Karpas-422 (cell line): ENCODE data around the gene ZNF516. TPM values are rescaled to one million over a fixed set of nuclear protein-coding genes. Genes with fewer than 3 reads are reported as not detected.

Experiments
- DNase-seq: peaks from one replicate; pipeline ENCODE4 v3.0.0-alpha.2; 2015
- H2AFZ ChIP-seq: fragments of 200-600 bp; sonication (generic); 2 replicates; pipeline ENCODE4 v1.6.1; 2014; ENCODE audit warnings: antibody characterized with exemption, low read length, mixed read lengths
- H3K27ac ChIP-seq: fragments of 200-600 bp; sonication (generic); 2 replicates; pipeline ENCODE4 v1.5.1; 2014; ENCODE audit warnings: mild to moderate bottlenecking, low read length, moderate library complexity
- H3K27me3 ChIP-seq: fragments of 200-600 bp; sonication (generic); 2 replicates; pipeline ENCODE4 v1.6.1; 2014; ENCODE audit warnings: low read length, mixed read lengths
- H3K36me3 ChIP-seq: fragments of 200-600 bp; sonication (generic); 2 replicates; pipeline ENCODE4 v1.6.1; 2014; ENCODE audit warnings: low read length, mixed read lengths; ENCODE audit not compliant: insufficient read depth
- H3K4me1 ChIP-seq: fragments of 200-600 bp; sonication (generic); 2 replicates; pipeline ENCODE4 v1.6.1; 2014; ENCODE audit warnings: mild to moderate bottlenecking, low read length, mixed read lengths
- H3K4me2 ChIP-seq: fragments of 200-600 bp; sonication (generic); 2 replicates; pipeline ENCODE4 v1.6.1; 2014; ENCODE audit warnings: low read length, low read depth, mild to moderate bottlenecking; ENCODE audit not compliant: poor library complexity, severe bottlenecking
- H3K4me3 ChIP-seq: fragments of 200-600 bp; sonication (generic); 2 replicates; pipeline ENCODE4 v1.5.1; 2014; ENCODE audit warnings: mild to moderate bottlenecking, antibody characterized with exemption, low read length, mixed read lengths
- H3K79me2 ChIP-seq: fragments of 200-600 bp; sonication (generic); 2 replicates; pipeline ENCODE4 v1.6.1; 2014; ENCODE audit warnings: mild to moderate bottlenecking, low read length, mixed read lengths
- H3K9ac ChIP-seq: fragments of 200-600 bp; sonication (generic); 2 replicates; pipeline ENCODE4 v1.6.0; 2014; ENCODE audit warnings: low read length
- H3K9me2 ChIP-seq: fragments of 200-600 bp; sonication (generic), shearing (Covaris generic); replicated peaks from 2 replicates; pipeline ENCODE4 v1.6.0; 2014; ENCODE audit warnings: mild to moderate bottlenecking, low read length, moderate library complexity; ENCODE audit not compliant: insufficient read depth
- H3K9me3 ChIP-seq: fragments of 300-700, 200-600 bp; sonication (generic); 2 replicates; pipeline ENCODE4 v1.6.1; 2014; ENCODE audit warnings: low read length, mixed read lengths
- H4K20me1 ChIP-seq: fragments of 200-600 bp; sonication (generic); 2 replicates; pipeline ENCODE4 v1.6.1; 2014; ENCODE audit warnings: mild to moderate bottlenecking, antibody characterized with exemption, low read length, low read depth; ENCODE audit not compliant: insufficient read depth
- total RNA-seq: library from RNA; depleted of rRNA; stranded (reverse); fragments of >200 nt; shearing (Covaris generic); gene quantifications from 2 replicates; pipeline ENCODE4 v1.2.3, GENCODE V29; 2014; ENCODE audit warnings: low replicate concordance

Gene ZNF516
- total RNA-seq, 1 experiment from 2014 or later = 41.0 TPM

DNA sequence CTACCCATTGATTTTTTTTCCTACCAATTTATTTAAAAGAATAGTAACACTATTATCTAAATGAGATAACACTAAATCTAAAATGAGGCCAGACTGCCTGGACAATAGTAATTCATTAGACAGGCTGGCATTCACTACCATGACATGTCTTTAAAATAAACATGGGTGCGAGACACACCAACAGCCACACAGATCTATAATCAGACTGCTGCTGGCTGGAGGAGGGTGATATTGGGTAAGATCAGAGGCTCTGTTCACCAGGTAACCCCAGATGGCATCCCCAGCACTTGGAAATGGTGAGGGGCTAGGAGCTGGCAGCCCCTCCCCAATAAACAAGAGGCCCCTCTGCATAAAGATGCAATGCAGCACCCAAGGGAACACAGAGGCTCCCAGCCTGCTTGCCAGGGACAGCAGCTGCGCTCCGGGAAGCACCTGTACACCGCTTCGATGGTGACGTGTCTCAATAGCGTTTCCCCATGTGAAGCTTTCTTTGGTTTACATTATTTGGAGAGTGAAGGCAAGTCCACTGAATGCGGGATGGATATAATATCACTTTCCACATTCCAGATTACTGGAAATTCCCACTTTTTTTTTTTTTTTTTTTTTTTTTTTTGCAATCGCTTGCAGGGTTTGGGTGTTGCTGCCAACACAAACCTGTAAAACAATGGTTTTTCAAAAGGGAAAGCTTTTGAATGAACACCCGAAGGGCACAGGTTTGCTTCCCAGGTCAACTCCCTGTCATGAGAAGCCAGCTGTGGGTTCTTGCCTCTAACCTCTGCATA, 159.0 kb downstream of the ZNF516 start:
- H3K4me3 ChIP-seq = no peak overlapping the region
- DNase-seq = no peak
- H3K27me3 ChIP-seq = no peaks in the 10 kb centered on the region
- H3K4me2 ChIP-seq = no peak overlapping the region
- no peaks in the 10 kb centered on the region for H3K4me1 ChIP-seq
- H3K79me2 ChIP-seq = no peaks in the 10 kb centered on the region
- H3K27ac ChIP-seq = no peak overlapping the region
- no peaks in the 10 kb centered on the region for H3K9me2 ChIP-seq
- no peaks in the 10 kb centered on the region for H3K9me3 ChIP-seq
- H2AFZ ChIP-seq = no peak overlapping the region
- H3K36me3 ChIP-seq = no peaks in the 10 kb centered on the region
- no peaks in the 10 kb centered on the region for H4K20me1 ChIP-seq
- H3K9ac ChIP-seq = no peak overlapping the region

DNA sequence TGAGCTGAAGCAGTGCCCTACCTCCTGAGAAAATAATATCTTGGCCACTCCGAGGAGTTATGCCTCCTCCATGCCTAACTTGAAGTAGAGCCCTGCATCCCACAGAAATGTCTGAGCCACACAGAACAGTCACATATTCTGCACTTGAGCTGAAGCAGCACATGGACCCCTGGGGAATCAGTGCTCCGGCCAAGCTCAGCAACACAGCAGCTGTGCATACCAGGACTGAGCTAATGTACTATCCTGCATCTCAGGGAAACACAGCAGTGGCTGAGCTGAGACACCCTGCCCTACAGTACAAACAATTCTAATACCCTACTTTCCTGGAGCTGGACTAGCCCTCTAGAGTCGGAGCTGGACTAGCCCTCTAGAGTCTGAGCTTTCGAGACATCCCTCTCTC, 166.9 kb downstream of the ZNF516 start:
- DNase-seq = no peak
- Histone ChIP-seq H3K27ac (no peak overlapping the region), H2AFZ (no peak overlapping the region), H3K4me3 (no peak overlapping the region), H3K27me3 (peaks cover 2% of the 10 kb centered on the region; the same call in 1 of the 2 replicates), H3K9me2 (no peaks in the 10 kb centered on the region), H3K79me2 (no peaks in the 10 kb centered on the region), H3K36me3 (no peaks in the 10 kb centered on the region), H3K9ac (no peak overlapping the region), H4K20me1 (peaks cover 11% of the 10 kb centered on the region; the same call in 1 of the 2 replicates), H3K4me1 (no peaks in the 10 kb centered on the region), H3K4me2 (no peak overlapping the region), H3K9me3 (no peaks in the 10 kb centered on the region)

GRCh38 chr18:76323891-76324290, 171.2 kb downstream of the ZNF516 start:
- no peaks in the 10 kb centered on the region for H3K79me2 ChIP-seq
- H3K4me2 ChIP-seq = no peak overlapping the region
- H3K9me3 ChIP-seq = no peaks in the 10 kb centered on the region
- no peak for DNase-seq
- H3K9me2 ChIP-seq = no peaks in the 10 kb centered on the region
- no peaks in the 10 kb centered on the region for H3K36me3 ChIP-seq
- no peak overlapping the region for H3K27ac ChIP-seq
- no peak overlapping the region for H2AFZ ChIP-seq
- no peaks in the 10 kb centered on the region for H3K4me1 ChIP-seq
- no peak overlapping the region for H3K9ac ChIP-seq
- H3K27me3 ChIP-seq = peaks cover 6% of the 10 kb centered on the region; the same call in 1 of the 2 replicates
- peaks cover 14% of the 10 kb centered on the region; the same call in 1 of the 2 replicates for H4K20me1 ChIP-seq
- H3K4me3 ChIP-seq = no peak overlapping the region

- DNase-seq = no peak
- H3K27me3 ChIP-seq = peaks cover 6% of the 10 kb centered on the region; the same call in 1 of the 2 replicates
- no peak overlapping the region for H3K27ac ChIP-seq
Measured at GRCh38 chr18:76322686-76323085, 172.4 kb downstream of the ZNF516 start.

DNA sequence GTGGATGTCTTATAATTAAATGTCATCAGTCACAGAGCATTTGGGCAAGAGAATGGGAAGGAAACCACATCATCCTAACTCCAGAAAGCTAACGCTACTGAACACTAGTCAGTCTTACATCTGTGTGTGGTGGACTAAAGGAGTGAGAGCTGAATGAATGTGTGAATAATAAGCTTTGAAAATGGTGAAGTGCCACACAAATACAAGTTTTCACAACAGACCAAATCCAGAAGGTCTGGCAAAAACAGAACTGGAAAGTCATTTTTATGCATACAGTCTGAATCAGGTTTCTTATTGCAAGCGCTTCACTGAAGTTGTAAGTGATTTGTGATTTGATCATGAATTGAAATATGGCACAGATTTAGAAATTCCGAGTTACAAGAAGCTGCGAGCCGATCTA, 175.7 kb downstream of the ZNF516 start:
- Histone ChIP-seq H3K27ac (no peak overlapping the region), H3K9me3 (no peaks in the 10 kb centered on the region)
- no peak for DNase-seq

More at GRCh38 chr18:76322686-76323085, 172.4 kb downstream of the ZNF516 start:
- Histone ChIP-seq H3K4me1 (no peaks in the 10 kb centered on the region), H3K4me2 (no peak overlapping the region), H2AFZ (no peak overlapping the region), H3K9me2 (no peaks in the 10 kb centered on the region), H3K9ac (no peak overlapping the region), H3K36me3 (no peaks in the 10 kb centered on the region), H4K20me1 (peaks cover 10% of the 10 kb centered on the region; the same call in 1 of the 2 replicates), H3K79me2 (no peaks in the 10 kb centered on the region), H3K9me3 (no peaks in the 10 kb centered on the region), H3K4me3 (no peak overlapping the region)

GRCh38 chr18:76318607-76319006, 176.4 kb downstream of the ZNF516 start:
- Histone ChIP-seq H4K20me1 (peaks cover 6% of the 10 kb centered on the region; the same call in 1 of the 2 replicates), H3K9me2 (no peaks in the 10 kb centered on the region), H3K27me3 (0 out of 2 replicates have a peak, but pooled peaks cover 3% of the 10 kb centered on the region), H3K4me1 (no peaks in the 10 kb centered on the region), H3K36me3 (no peaks in the 10 kb centered on the region), H3K27ac (no peak overlapping the region), H3K9ac (no peak overlapping the region), H3K4me2 (no peak overlapping the region), H3K9me3 (no peaks in the 10 kb centered on the region), H2AFZ (no peak overlapping the region), H3K4me3 (no peak overlapping the region), H3K79me2 (no peaks in the 10 kb centered on the region)
- DNase-seq = no peak

More for the DNA sequence above, 175.7 kb downstream of the ZNF516 start:
- peaks cover 6% of the 10 kb centered on the region; the same call in 1 of the 2 replicates for H4K20me1 ChIP-seq
- H2AFZ ChIP-seq = no peak overlapping the region
- H3K9ac ChIP-seq = no peak overlapping the region
- no peaks in the 10 kb centered on the region for H3K9me2 ChIP-seq
- H3K4me2 ChIP-seq = no peak overlapping the region
- H3K79me2 ChIP-seq = no peaks in the 10 kb centered on the region
- 0 out of 2 replicates have a peak, but pooled peaks cover 3% of the 10 kb centered on the region for H3K27me3 ChIP-seq
- H3K4me1 ChIP-seq = no peaks in the 10 kb centered on the region
- H3K4me3 ChIP-seq = no peak overlapping the region
- H3K36me3 ChIP-seq = no peaks in the 10 kb centered on the region

DNA sequence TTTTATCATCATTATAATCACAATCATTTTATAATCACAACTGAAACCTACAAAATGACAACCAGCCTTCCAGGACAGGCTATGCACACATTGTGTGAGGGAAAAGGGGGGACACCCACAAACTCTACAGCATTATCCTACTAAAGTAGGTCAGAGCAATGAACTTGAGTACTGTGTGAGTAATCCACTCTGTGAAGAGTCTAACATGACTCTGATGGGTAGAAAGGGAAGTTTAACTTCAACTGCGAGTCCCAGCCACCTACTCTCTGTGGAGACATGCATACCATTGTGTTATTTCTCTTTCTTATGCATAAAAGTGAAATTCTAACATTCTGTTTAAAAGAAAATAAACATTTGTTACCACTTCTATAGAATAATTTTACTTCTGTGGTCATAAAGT, 177.9 kb downstream of the ZNF516 start:
- Histone ChIP-seq H3K27me3 (no peaks in the 10 kb centered on the region), H3K79me2 (no peaks in the 10 kb centered on the region), H3K9me3 (no peaks in the 10 kb centered on the region), H3K4me3 (no peak overlapping the region), H3K36me3 (no peaks in the 10 kb centered on the region), H4K20me1 (no peaks in the 10 kb centered on the region), H3K4me1 (no peaks in the 10 kb centered on the region), H3K9ac (no peak overlapping the region), H3K27ac (no peak overlapping the region), H3K9me2 (no peaks in the 10 kb centered on the region), H2AFZ (no peak overlapping the region), H3K4me2 (no peak overlapping the region)
- no peak for DNase-seq

DNA sequence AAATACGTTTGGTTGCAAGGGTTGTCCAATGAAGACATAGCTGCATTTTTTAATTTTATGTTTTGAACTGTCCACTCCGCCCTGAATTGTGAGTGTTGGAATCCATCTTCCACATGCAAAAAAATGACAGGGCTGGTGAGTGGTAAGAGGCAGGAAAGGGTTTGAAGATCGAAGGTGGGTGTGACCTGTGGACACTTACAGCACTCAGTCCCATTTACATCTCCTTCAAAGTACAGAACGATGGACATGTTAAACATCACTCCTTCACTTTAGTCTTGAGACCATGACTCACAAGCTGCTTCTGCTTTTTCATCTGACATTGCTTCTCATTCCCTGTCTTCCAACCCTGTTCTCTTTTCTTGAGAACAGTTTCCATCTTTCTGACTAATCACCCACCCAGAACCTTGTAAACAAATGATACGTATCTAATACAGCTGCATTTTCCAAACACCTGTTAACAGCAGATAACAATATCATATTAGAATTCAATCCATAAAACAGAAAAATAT, 179.3 kb downstream of the ZNF516 start:
- no peaks in the 10 kb centered on the region for H3K9me2 ChIP-seq
- no peak overlapping the region for H3K4me2 ChIP-seq
- no peak overlapping the region for H3K9ac ChIP-seq
- H3K4me1 ChIP-seq = no peaks in the 10 kb centered on the region
- no peaks in the 10 kb centered on the region for H4K20me1 ChIP-seq
- DNase-seq = no peak
- H3K36me3 ChIP-seq = no peaks in the 10 kb centered on the region
- H3K27me3 ChIP-seq = no peaks in the 10 kb centered on the region
- no peak overlapping the region for H2AFZ ChIP-seq
- H3K27ac ChIP-seq = no peak overlapping the region
- no peaks in the 10 kb centered on the region for H3K9me3 ChIP-seq
- no peak overlapping the region for H3K4me3 ChIP-seq
- no peaks in the 10 kb centered on the region for H3K79me2 ChIP-seq
